HUDEP-2 (cell line): Measurements from ENCODE around the gene CCL8.
A peak's percentile ranks its signal among the peaks of the same experiment; 100 is the strongest.
"Not testable (repeated sequence)": the region's sequence is repeated elsewhere in the genome, so short reads cannot be mapped to it uniquely, and the experiment has no call there.

Experiments
- DNase-seq, 76 experiments: peaks; one replicate each; lab custom pipeline; 2025; ENCODE audit not compliant: unreplicated experiment in 76 of 76; lab: John Stamatoyannopoulos, UW

CCL8 gene

GRCh38 chr17:34313164-34313563, 6.1 kb upstream of the CCL8 start:
- DNase-seq = no peak

- no peak for DNase-seq
Observed at GRCh38 chr17:34314279-34314678, 5.0 kb upstream of the CCL8 start.

GRCh38 chr17:34318474-34318873, 761 bp upstream of the CCL8 start:
- DNase-seq = peak in 41 of 76 experiments; percentile 2 to 58 (median 20)

- DNase-seq = no peak
Observed at GRCh38 chr17:34321964-34322363, 2.7 kb downstream of the CCL8 start.

DNA sequence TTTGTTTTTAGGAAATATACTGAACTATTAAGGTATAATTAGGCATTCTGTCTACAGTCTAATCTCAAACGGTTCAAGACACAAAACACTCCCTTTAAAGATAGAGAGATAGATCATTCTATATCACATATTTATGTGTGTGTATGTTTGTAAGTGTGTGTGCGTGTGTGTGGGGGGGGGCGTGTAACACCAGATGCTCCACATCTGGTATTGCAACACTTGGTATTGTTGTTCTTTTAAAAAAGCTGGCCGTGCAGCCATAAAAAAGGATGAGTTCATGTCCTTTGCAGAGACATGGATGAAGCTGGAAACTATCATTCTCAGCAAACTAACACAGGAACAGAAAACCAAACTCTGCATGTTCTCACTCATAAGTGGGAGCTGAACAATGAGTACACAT, 8.3 kb downstream of the CCL8 start:
- DNase-seq = not testable (repeated sequence)

- DNase-seq = no peak
Observed at GRCh38 chr17:34337701-34338100, 18.5 kb downstream of the CCL8 start.

GRCh38 chr17:34339138-34339770, 20.0 kb downstream of the CCL8 start:
- DNase-seq = no peak

GRCh38 chr17:34341916-34342315, 22.7 kb downstream of the CCL8 start:
- no peak for DNase-seq

DNA sequence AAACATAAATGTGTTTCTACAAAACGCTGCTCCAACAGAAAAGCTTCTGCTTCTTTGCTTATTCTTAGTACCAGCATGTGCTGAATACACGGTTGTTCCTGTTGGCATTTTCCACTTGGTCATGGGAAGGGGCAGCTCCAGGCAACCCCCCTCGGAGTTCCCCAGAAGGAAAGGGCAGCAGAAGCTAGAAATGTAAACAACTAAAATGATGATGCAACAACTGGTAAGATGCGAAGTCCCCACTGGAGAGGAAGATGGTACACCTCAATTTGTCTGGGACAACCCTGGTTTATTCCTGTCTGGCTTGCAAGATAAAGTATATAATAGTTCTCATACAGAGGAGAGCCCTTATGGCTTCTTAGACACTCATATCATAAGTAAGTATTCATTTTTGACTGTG, 27.8 kb downstream of the CCL8 start:
- DNase-seq = no peak

DNA sequence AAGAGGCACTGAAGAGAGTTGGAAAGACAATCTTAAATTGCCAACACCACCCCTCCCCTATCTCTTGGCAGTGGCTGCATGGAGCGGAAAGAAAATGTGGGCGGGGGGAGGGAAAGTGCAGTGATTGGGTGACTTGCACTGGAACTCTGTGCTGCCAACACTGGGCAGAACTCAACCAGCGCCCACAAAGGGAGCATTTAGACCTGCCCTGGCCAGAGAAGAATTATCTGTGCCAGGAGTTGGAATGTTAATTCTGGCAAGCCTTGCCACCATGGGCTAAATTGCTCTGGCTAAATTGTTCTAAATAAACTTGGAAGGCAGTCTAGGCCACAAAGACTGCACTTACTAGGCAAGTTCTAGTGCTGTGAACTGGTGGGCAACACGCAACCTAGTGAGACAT, 30.5 kb downstream of the CCL8 start:
- no peak for DNase-seq

GRCh38 chr17:34351096-34351495, 31.9 kb downstream of the CCL8 start:
- no peak for DNase-seq

DNA sequence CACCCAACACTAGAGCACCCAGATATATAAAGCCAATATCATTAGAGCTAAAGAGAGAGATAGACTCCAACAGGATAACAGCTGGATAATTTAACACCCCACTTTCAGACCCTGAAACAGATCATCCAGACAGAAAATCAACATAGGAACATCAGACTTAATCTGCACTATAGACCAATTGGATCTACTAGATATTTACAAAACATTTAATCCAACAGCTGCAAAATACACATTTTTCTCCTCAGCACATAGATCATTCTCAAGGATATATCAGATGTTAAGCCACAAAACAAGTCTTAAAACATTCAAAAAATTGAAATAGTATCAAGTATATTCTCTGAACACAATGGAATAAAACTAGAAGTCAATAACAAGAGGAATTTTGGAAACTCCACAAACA, 33.0 kb downstream of the CCL8 start:
- DNase-seq = no peak

DNA sequence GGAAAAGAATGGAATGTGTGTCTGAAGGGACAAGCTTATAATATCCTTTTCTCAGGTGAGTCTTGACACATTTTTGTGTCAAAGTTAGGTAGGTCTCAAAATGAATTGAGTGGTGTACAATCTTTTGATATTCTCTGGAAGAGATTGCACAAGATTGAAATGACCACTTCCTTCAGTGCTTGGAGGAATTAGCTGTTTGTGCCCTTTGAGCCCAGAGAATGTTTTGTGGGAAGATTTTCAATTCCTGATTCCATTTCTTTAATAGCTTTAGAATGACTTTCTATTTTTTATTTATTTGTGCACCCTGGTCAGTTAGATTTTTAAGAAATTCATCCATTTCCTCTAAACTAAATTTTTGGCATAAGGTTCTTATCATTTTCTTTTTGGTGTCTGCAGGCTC, 35.4 kb downstream of the CCL8 start:
- no peak for DNase-seq

DNA sequence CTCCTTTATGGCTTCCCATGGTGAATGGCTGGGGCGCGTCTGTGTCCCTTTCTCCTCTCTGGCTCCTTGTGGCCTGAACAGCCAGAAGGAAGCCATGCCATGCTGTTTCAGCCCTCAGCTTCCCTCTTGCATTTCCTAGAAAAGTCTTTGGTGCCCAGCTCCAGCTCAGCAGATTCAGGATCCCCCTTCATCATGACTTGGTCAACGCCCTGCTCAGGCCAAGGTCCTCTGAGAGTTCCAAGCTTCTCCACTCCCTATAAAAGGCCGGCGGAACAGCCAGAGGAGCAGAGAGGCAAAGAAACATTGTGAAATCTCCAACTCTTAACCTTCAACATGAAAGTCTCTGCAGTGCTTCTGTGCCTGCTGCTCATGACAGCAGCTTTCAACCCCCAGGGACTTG, 37.0 kb downstream of the CCL8 start, which contains the start of gene CCL13:
Gene CCL13, plus strand, starts transcription at position 287 of the 400 bp plus-strand sequence. Its CDS starts 47 bp downstream, at position 334.
- no peak for DNase-seq

GRCh38 chr17:34357398-34357797, 38.2 kb downstream of the CCL8 start:
- DNase-seq = no peak

DNA sequence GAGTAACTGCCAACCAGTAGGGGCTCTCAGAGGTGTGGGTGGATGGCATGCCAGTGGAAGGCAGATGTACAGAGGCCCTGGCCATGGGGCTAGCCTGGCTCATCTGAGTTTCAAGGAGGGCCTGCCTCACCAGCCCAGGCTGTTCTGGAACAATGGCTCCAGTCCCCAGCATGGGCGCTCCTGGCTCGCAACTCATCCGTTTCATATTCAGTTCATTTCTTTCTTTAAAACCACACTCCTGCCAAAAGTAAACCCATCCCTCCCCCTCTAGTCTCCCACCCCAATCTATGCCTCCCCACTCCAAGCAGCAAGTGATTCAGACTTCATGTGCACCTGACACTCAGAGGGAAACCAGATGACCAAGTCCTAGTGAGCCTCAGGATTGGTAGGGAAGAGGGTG, 39.4 kb downstream of the CCL8 start:
- DNase-seq = no peak

- DNase-seq = no peak
Observed at GRCh38 chr17:34360601-34361270, 41.5 kb downstream of the CCL8 start.

DNA sequence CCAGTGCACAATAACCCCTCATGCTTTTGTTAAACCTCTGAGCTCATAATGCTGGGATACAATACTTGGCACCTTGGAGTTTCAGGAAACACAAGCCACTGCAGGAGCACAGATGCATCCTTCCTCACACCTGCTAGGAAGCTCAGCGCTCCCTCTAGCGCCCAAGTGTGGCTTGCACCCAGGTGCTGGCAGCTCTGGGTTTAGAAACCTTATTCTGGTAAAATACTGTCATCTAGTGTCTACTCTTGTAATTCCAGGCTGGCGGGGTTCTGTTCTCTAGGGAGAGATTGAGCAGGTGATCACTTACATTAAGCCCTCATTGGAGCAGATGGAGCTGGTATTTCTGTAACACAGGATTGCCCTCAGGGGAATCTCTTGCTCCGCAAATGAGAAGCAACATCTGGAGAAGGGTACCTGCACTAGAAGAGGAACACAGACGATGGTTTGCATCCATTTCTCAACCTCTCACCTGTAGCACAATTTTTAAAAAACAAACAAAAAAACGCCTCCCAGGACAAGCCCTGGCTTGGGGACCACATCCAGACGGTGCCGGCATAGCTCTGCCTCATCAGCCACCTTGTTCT, 42.3 kb downstream of the CCL8 start:
- peak in 71 of 76 experiments; percentile 6 to 87 (median 61) for DNase-seq

- no peak for DNase-seq
Observed at GRCh38 chr17:34363183-34363661, 44.0 kb downstream of the CCL8 start, which contains the start of gene CCL1. CCL1 (minus strand) TSS chr17:34363233; CDS start chr17:34363161, 72 bp downstream.

DNA sequence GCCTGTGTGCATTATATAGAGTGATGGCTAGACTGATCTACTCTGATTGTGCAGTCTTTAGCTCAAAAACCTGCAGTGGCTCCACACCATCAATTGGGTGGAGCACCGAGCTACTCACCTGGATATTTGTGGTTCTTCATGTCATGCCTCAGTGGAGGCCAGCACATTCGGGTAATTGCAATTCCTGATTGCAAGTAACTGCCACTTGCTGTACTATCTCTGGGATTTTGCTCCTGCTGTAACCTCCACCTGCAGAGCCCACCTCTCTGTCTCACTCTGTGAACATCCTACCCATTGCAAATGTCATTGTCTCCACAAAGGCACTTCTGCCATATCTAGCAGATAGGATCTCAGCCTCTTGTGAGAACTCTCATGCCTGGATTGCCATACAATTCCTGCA, 45.5 kb downstream of the CCL8 start:
- DNase-seq = no peak

DNA sequence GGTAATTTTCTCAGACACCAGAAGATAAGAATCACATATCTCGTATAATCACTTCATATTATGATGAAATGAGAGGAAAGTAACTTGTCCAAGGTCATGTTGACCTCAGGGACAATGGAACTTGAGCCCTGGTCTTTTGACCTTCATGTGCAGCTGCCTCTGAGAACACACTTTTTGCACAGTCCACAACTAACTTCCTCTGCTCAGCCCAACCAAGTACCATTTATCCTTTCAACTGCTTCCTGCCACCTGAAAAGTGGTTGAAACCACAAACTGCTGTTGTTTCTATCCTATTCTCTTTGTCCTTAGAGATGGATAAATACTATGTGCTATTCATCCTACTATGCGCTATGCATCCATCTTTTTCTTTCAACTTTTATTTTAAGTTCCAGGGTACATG, 46.1 kb downstream of the CCL8 start:
- no peak for DNase-seq

GRCh38 chr17:34366010-34366409, 46.8 kb downstream of the CCL8 start:
- DNase-seq = peak in 1 of 76 experiments; percentile 9
